Stimulated activated CD4-positive, alpha-beta T cell treated with anti-CD3 and anti-CD28 coated beads, Interleukin-2, amount 100 ng/mL, for 24 hours (primary cell): ENCODE measurements around the gene TMEM144.
"Not testable (repeated sequence)": the region's sequence is repeated elsewhere in the genome, so short reads cannot be mapped to it uniquely, and the experiment has no call there.

Experiments used
- DNase-seq, 2 donors: peaks; one replicate each; pipeline ENCODE4 v3.0.0-alpha.2; 2020

Gene TMEM144

DNA sequence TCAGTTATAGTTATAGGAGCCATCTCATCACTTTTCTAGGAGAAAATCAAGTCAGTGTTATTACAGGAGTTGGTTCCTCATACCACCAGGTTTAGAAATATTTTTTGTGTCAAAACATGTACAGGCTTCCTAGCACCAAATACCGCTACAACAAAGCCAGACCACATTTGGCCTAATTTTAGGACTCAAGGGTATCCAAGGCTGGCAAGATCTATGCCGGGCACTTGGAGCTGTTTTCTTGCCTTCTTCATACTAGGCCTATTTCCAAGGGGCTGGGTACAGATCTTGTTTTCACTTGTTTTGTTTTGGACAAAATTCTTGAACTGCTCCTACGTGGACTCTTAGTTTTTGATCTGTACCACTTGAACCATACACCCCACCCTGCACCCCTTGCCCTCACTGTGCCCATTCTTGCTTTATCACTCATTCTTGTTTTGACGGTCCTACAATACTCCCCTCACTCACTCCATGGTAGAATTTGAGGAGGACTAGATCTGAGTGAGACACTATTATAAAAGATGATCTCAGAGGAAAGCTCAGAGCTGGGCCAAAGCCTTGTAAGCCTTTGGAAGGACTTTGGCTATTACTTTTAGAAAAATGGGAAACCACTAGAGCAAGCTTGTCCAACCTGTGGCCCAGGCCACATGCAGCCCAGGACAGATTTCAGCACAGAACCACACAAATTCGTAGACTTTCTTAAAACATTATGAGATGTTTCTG, 17.7 kb upstream of the TMEM144 start:
- no peak for DNase-seq

DNA sequence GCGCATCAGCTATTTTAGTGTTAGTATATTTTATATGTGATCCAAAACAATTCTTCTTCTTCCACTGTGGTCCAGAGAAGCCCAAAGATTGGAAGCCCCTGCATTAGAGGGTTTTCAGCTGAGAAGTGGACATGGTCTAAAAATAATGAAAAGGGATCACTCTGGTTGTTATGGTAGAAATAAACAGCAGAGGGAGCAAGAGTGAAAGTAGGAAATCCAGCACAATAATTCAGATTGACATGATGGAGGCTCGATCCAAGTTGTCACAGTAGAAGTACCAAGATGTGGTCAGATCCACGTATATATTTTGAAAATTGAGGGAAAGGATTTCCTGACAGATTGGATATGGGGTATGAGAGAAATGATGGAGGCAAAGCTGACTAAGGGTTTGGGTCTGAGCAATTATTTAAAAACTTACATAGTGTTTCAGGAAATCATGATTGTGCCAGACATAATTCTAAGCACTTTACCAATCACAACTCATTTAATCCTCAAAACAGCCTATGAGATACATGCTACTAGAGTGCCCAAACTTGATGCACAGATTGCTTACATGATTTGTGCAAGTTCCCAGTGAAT, 17.0 kb upstream of the TMEM144 start:
- DNase-seq, result no peak

DNA sequence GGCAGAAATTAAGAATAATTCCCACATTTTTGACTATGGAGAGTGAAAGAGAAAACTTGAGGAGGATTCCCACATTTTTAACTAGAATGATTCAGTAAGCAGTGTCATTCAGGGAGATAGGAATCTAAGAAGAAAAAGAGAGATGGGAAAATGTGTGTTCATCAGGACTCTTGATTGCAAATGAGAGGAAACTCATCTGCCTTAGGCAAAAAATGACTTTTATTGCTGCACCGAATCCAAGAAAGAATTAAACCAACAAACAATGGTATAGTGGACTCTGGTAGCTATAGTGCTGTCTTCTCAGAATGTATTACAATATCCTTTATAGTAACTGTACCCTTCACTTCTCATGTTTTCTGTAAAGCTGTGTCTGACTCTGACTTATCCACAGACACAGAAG, 15.0 kb upstream of the TMEM144 start:
- DNase-seq, result no peak

DNA sequence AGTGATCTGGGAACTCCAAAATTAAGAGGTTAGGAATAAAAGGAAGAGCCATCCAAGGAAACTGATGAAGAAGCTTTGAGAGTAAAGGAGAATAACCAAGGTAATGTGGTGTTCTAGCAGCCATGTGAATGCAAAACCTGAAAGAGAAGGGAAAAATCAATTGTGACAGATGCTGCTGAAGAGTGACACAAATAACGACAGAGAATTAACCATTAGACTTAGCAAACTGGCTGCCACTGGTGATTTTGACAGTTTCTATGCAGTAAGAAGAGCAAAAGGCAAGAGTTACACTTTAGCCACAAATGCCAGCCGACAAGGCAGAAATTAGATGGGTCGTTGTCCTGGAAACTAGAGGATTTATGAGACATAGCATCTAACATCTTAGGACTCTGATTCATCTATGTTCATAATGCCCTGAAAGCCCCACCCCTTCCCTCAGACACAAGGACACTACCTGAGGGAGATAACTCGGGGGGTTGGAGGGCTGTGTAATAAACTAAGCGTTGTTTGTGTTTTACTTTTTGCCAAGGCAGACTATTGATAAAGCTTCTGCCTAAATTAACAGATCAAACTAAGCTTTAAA, 13.0 kb upstream of the TMEM144 start:
- DNase-seq, result no peak

DNA sequence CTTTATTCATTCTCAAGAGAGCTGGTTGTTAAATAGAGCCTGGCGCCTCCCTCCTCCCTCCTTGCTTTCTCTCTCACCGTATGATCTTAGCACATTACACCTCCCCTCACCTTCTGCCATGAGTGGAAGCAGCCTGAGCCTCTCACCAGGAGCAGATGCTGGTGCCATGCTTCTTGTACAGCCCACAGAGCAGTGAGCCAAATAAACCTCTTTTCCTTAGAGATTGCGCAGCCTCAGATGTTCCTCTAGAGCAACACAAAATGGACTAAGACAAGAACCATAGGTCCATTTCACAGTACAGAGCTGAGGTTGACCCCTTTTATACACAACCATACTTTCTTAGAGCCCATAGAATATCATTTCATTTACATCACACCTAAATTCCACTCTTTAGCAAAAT, 10.1 kb upstream of the TMEM144 start:
- no peak for DNase-seq

DNA sequence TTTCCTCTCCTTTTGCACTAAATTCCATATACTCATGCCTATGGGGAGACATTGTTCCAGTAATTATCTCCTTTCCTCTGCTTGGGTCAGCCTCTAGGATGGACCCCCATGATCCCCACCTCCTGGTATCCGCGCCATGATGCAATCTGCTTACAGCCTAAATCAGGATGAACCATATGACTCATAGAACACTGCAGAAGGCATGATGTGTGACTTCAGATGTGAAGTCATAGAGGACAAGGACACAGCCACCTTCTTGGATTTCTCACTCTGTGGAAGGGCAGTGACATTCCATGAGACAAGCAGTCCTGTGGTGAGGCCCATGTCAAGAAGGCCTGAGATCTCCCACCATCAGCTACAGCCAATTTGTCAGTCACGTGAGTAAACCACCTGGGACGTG, 9.0 kb upstream of the TMEM144 start:
- no peak for DNase-seq

DNA sequence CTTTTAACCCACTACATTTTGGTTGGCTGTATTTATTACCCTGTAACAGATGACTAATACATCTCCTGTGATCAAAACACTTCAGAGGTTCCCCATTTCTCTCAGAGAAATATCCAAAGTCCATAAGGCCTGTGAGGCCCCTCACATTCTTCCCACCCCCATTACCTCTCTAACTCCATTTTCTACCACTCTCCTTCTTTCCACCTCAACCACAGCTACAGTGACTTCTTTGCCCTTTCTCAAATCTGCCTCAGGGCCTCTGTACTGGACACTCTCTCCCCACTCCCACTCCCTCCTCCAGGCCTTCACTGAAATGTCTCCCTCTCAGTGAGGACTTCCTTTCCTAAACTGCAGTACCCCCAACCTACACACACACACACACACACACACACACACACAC, 8.4 kb upstream of the TMEM144 start:
- no peak for DNase-seq

DNA sequence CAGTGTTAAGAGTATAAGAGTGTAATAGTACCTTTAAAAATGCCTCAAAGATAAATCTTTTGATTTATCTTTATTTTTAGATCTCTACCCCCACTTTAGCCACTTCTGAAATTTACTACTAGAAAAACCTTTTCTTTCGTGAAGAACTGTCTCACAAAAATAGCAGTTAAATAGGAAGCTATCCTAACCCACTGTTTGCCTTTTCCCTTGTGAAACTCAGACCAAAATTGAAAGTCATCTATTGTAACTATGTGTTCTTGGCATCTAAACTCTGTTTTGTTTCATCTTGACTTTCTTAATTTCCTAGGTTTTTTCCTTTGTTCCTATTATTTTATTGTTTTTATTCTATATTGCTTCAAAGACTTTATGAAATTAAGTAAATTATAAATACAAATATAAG, 7.8 kb upstream of the TMEM144 start:
- DNase-seq, result no peak

DNA sequence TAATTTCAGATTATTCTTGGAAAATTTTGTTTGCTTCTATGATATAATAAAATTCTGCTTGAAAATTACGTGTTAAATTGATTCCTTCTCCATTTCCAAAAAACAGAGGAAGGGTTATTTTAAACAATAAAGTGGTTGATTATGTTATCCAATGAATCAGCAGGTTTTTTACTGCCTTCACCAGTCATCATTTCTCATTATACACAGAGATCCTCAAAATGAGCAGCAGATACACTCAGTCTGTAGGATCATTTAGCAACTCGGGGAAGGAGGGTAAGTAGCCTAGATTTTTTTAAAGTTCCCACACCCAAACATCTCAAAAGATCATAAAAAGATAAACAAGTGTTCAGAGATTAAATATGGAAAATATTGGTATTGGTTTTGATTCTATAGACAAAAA, 6.8 kb upstream of the TMEM144 start:
- DNase-seq, result no peak

DNA sequence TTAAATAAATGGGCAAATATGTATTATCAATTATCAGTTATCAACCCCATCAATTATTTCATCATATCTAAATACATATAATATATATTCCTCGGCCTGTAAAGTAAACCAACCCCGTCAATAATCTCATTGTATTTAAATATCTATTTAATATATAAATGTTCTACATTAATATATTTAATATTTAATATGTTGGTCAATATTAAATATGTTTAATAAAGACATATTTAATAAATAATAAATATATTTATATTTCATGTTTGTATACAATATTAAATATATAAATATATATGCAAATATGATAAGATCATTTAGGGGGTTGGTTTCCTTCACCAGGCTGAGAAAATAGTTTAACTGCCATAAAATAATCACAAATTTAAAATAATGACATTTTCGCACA, 6.4 kb upstream of the TMEM144 start:
- no peak for DNase-seq

DNA sequence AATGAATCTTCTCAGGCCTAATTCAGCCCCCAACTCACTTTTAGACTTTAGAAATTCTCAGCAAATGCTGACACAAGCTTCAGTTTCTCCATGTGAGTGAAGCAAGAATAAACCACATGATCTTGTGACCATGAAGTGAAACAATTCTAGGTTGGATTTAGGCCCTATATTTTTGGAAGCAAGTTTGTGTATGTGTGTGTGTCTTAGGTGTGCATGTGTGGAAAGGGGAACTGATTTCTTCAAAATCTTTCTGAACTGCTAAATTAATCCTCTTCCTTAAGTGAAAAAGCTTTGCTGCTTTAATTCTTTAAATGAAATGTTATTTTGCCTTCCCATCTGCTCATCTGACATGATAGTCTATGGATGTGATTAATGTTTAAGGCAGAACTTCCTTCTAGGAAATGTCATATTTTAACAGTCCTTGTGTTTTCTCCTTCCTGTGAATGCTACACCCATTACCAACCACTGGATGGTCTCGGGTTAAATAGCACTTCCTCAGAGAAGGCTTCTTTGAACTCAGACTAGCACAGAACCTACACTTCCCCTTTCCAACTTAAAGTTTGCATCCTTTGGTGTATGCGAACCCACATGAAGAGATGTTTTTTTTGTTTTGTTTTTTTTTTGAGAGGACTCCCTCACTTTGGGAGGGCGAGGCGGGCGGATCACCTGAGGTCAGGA, 1.2 kb upstream of the TMEM144 start:
- no peak for DNase-seq

DNA sequence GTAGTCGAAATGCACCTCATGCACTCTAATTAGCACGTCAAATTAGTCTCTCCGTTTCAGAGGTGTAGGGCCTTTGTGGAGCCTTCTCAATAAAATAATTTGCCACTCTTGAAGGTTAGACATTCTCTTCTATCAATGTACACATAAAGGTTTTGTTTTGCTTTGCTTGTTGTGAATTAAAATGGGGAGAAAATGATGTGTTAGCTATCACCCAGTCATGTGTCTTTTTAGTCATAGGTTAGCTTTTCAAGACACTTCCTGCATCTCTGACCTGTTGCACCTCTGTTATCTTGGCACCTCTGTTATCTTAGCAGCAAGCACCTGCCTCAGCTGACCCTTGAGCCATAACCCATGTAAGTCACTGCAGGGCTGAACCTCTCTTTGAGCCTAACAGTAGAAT, 936 bp downstream of the TMEM144 start:
- no peak for DNase-seq

DNA sequence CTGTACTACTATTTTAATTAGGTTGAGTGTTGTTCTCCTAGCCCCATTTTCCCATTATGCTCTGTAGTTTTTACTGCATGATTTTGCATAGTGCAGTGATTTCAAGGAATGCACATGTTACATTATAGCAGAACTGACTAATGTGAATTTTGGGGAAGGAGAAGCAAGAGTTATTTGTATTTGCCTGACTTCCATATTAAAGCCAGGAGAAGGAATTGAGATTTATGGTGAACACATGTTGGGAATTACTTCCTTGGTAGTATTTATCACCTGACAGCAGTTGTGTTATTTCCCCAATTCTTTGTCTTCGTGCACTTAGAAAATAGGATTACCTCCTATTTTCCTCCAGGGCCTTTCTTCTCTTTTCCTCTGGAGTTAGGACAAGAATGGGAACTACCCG, 3.2 kb downstream of the TMEM144 start:
- no peak for DNase-seq

DNA sequence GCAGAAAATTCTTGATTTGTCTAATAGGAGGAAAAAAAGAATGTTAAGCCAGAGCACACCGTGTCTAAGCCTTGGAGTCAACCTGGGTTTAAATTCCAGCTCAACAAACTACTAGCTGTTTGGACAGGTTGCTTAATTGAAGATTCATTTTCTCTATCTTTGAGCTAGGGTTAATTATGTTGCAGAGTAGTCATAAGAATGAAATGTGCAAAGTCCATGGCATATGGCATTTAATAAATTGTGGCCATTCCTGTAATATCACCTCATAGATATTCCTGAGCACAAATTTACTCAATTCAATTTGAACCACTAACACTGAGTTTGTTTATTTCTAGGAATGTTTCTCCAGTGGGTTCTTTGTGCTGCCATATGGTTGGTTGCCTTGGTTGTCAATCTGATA, 4.6 kb downstream of the TMEM144 start:
- DNase-seq, result no peak

DNA sequence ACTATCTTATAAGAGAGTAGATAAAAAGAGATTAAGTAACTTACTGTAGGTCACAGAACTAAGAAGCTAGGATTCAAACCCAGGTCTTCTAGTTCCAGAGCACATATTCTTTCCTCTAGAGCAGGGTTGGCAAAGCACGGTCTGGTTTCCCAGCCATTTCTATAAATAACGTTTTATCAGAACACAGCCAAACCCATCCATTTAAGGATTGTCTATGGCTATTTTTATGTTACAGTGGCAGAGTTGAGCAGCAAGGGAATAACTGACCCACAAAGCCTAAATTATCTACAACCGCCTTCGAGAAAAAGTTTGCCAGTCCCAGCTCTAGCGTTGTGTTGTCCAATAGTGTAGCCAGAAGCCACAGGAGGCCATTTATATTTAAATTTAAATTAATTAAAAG, 7.5 kb downstream of the TMEM144 start:
- DNase-seq, result no peak

DNA sequence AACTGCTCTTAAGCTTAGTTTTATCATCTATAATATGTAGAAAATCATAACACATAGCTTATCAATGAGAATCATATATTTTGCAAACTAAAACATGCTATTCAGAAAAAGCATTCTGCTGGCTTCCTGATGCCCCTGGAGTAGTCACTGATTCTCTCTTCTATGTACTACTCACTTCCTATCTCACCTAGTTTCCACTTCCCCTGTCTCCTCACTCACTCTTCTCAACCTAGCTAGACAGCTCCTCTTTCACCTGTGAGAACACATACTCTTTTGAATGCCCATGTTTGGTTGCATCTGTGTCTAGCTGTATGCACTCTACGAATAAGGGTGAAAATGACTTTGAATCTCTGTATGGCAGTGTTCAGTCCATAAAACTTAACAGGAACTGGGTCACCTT, 9.3 kb downstream of the TMEM144 start:
- DNase-seq, result no peak

DNA sequence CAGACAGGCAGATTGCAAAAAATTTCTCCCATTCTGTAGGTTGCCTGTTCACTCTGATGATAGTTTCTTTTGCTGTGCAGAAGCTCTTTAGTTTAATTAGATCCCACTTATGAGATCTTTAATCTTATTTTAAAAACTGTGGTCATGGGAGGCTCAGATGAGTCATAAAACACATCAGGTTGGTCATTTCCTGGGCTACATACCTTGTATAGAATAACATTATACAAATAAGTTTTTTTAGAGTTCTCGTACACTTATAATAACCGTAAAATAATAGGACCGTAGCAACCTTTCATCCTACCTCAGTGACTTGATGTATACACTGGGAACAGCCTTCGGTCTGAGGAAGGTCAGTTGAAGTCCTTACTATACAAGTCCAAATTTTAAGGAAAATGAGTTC, 14.0 kb downstream of the TMEM144 start:
- not testable (repeated sequence) for DNase-seq

DNA sequence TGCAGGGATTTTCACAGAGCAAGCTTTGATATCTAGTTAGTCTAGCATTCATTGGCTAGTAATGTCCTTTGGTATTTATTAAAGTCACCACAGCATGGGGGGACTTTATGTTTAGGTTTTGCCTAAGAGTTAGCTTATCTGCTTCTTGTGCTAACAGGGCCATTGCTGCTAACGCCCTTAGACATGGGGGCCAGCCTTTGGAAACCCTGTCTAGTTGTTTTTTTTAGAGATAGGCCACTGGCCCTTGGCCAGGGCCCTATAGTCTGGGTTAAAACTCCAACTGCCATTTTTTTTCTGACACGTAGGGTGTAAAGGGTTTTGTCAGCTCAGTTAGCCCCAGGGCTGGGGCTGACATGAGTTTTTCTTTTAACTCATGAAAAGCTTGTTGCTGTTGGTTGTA, 14.7 kb downstream of the TMEM144 start:
- not testable (repeated sequence) for DNase-seq

DNA sequence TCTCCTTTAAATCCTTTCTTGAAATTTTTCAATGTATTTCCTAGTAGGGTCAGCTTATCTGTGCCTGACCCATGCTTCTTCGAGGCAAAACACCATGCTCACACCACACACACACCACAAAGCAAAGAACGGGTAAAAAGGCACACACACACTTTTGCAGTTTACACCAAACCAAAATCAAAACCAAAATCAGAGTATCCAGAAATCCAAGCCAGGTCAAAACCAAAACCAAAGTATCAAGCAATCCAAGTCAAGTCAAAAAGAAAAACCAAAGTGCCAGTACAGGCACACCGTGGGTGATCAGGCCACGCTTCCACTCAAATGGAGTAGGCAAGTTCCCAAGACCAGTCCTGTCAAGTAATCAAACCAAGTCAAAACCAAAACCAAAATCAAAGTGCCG, 17.6 kb downstream of the TMEM144 start:
- not testable (repeated sequence) for DNase-seq

DNA sequence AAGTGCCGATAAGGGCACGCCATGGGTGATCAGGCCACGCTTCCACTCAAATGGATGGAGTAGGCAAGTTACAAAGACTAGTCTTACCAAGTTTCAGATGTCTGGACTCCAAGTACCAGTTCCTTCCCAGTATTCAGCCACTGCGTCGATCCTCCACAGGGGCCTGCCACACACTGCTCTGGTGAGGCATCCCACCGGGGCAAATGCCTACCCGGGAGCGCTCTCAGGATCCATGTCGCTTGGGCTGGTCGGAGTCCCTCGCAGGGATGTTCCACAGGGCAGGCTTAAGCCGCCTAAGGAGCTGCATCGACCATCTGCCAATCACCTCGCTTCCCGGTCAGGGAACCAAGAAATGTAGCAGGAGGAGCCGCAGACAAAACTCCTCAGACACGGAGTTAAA, 18.1 kb downstream of the TMEM144 start:
- DNase-seq, result not testable (repeated sequence)

DNA sequence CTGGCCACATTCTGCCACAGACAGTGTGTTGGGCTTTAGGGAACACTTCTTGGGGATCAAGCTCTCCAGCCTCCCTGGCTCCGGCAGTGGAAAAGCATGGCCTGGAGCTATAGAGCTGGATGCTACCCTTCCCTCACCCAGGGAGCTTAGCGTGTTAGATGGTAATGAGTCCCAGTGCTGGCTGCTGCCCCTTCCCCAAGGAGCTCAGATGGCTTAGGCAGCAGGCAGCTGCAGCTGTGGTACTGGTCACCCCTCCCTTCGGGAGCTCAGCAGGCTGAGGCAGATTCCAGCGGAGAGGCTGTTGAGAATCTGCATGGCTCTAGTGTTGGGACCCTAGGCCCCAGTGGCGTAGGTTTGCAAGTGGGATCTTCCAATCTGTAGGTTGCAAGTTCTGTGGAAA, 19.5 kb downstream of the TMEM144 start:
- DNase-seq, result no peak

DNA sequence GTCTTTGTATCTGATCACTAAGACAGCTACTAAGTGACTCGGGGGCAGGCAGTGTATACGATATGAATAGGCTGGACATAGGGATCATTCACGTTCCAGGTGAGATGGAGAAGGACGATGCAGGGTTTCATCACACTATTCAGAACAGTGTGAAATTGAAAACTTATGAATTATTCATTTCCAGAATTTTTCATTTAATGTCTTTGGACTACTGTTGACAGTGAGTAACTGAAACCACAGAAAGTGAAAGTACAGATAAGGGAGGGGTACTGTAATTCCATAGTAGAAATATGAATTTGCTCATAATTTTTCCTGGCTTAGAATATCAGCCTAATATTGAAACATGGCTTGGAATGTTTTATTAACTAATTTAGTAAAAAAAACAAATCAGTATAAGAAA, 24.4 kb downstream of the TMEM144 start:
- DNase-seq, result no peak

DNA sequence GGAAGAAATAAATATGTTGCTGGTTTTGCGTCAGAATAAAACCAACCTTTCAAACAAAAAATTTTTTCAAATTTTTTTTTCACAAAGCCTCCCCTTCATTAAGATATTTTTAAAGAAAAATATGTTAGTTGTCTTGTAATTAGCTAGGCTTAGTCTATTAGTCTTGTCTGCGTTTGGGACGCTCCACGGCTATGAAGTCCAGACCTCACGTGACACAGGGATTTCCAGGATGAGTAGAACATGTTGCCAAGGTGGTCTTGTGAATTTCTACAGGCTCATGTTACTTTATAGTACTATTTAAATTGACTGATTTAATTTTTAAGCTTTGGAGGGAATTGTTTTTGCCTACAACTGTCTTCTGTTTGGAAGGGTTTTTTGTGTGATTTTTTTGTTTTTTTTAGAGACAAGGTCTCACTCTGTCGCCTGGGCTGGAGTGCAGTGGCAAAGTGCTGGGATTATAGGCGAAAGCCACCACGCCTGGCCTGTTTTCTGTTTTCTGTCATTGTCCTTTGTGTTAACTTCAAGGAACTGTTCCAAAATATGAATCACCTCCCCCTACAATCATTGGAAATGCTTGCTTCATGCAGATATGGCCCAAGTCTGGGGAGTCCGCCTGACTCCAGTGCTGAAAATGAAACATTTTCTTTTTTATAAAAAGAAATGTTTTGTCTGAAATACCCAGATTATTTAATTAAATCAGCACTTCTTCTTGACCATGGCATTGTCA, 26.2 kb downstream of the TMEM144 start:
- no peak for DNase-seq

DNA sequence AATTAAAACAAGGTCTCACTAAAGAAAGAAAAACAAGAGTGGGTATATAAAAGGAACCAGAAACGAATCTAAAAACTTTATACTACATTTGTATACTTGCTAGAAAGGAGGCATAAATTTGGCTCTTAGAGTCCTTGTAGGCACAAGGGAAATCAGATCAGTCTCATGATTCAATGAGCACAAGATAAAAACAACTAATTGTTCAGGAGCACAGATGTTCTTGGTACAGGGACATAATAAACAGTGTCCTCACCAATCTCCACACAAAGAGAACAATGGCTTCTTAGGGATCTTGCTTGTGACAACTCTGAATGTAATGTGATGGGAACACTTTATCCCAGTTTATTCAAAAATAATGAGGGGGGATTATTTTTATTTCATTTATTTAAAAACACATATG, 28.3 kb downstream of the TMEM144 start:
- no peak for DNase-seq
